HTERT RPE-1 (cell line): Measurements from ENCODE around the gene PDE6C.

Source experiments
- in situ Hi-C: fragments of 300-500 bp; cut with MboI; formaldehyde crosslinking; loops from 4 replicates; pipeline ENCODE4 v1.14.3; 2020; ENCODE audit warnings: low sequenced_read_pairs

The PDE6C gene

DNA sequence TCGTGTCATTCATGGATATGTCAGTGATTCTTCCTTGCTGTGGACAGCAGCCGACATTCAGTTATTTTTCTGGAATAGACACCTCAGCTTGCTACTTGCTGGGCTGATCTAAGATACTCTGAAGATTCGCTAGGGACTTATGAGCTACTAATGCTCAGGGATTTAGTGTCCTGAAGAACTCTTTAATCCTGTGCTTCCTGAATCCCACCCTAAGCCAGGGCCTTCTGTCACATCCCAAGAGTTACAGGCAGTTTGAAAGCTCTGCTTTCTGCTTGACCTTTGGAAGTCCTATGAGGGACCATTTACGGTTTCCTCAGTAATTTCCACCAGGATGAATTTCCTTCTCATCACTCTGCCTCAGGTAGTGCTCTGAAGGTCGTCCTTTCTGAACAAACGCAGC is at the start of gene PDE6C:
TSS of gene PDE6C (plus strand) at position 227 of the 400 bp plus-strand sequence. CDS start 189 bp downstream, outside the sequence.
- in situ Hi-C loops = no loop called here

DNA sequence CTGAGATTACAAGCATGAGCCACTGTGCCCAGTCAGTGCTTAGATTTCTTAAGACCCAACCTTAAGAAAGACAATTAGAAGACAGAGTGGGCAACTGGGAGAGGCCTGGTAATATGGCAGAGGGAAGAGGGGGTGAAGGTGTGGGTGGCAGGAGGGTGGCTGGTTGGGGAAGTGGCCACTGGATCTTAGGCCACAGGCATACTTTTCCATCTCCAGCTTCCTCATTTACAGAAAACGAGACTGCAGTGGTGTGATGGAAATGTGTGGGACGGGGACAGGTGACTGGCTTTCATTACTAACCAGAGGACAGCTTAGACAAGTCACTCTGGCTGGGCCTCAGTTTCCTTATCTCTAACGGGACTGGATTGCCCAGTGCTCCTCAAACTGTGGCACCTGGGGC is 46.9 kb upstream of the PDE6C start:
- in situ Hi-C loops = no loop called here

- in situ Hi-C loops = no loop called here
These were observed 45.7 kb upstream of the PDE6C start, which contains the start of gene FFAR4 for GRCh38 chr10:93566435-93567276. Gene FFAR4, plus strand, starts transcription at chr10:93566665. Its CDS starts 56 bp downstream, at chr10:93566721.

- in situ Hi-C loops = no loop called here
These were observed 44.8 kb upstream of the PDE6C start for GRCh38 chr10:93567277-93568104.

GRCh38 chr10:93568105-93568390 is 44.3 kb upstream of the PDE6C start:
- in situ Hi-C loops = no loop called here

GRCh38 chr10:93570383-93570782 is 42.0 kb upstream of the PDE6C start:
- in situ Hi-C loops = no loop called here

DNA sequence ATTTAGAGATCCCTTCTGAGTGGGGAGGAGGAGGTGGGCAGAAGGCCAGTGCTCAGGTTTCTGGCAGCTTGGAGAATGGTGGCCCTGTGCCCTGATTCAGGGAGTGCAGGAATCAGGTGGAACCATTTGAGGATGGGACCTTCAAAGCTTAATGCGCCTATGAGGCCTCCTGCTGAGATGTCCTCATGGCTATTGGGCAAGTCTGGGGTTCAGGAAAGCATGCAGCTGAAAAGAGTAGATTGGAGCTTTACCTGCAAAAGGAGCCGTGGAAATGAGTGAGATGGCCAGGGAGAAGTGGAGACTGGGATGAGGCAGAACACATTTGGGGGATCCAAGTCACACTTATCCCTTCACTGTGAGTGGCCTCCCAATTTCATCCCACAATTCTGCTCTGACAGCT is 39.7 kb upstream of the PDE6C start:
- in situ Hi-C loops = no loop called here

GRCh38 chr10:93573051-93573909 is 39.1 kb upstream of the PDE6C start:
- in situ Hi-C loops = no loop called here

- in situ Hi-C loops = no loop called here
These were observed 38.4 kb upstream of the PDE6C start for GRCh38 chr10:93573924-93574323.

DNA sequence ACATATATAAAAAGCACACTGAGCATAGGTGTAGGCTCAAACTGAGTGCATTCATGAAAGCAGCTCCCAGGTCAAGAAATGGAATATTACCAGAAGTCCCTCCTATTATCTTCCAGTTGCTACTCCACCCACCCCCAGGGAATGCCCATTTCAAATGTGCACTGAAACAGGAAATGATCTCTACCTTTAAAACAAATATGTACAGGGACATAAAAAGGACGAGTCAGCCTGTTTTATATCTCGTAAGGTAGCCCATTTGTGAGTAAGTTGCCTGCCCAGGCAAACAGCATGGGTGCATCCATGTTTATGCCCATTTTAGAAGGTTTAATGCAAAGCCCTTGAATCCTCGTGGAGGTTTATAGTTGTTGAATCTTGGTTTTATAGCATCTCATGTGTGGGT is 35.4 kb upstream of the PDE6C start:
- in situ Hi-C loops = no loop called here

DNA sequence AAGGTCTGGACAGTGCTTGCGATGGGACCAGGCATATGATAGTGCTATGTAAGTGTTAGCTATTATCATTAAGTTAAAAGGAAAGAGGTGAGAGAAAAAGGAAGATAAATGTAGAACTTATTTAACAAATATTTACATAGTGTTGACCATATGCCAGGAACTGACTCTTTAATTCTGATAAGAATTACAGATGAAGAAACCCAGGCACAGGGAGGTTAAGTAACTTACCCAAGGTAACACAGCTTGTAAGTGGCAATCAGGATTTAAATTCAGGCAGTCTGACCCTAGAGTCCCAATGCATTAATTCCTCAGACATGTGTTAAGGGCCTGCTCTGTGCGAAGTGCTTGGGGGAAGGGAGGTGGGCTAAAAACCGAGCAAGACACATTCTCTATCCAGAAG is 34.8 kb upstream of the PDE6C start:
- in situ Hi-C loops = no loop called here

DNA sequence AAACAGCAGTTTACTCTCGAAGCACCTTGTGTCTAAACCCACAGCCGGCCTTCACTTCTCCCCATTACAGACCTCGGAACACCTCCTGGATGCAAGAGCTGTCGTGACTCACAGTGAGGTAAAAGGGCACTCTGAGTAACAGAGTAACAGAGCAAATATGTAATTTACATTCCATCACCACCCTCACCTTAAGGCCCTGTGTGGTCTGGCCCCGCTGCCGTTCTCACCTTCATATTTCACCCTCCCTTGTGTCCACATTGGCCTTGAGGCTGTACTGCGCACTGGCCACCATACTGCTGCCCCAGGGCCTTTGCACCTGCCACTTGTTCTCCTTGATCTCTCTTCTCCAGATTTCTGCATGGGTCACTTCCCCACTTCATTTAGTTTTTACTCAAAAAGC is 33.2 kb upstream of the PDE6C start:
- in situ Hi-C loops = no loop called here

DNA sequence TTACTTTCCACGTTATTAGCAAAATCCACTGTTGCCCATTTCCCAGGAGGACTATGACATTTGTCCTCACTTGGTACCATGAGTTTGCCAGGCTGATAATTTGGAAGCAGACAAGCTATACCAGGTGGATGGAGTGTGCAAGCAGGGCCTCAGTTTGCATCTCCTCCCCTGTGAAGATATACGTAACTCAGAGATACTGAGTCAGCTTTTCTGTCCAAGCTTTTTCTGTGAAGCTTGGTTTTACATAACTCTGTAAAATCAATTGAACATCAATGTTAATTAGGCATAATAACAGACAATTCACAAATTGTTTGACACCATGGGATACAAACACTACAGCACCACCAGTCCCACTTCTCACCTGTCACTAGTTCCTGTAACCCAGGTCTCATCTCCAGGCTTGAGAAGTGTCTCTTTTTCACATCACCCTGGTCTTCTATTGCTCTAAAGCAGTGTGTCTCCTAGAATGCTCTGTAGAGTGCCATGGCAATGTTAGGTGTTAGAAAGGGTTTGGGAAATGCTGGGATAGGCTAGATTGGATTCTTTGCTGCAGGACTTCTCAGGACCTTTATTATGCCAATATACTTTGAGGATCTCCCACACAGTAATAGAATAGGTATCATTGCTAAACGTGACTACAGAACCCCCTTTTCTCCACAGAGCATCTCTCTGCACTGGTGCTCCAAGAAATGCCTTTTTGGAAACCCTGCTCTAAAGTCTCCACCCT is 32.2 kb upstream of the PDE6C start:
- in situ Hi-C loops = no loop called here

- in situ Hi-C loops = no loop called here
These were observed 31.5 kb upstream of the PDE6C start for GRCh38 chr10:93580828-93581227.

GRCh38 chr10:93584445-93584844 is 27.9 kb upstream of the PDE6C start:
- in situ Hi-C loops = no loop called here

DNA sequence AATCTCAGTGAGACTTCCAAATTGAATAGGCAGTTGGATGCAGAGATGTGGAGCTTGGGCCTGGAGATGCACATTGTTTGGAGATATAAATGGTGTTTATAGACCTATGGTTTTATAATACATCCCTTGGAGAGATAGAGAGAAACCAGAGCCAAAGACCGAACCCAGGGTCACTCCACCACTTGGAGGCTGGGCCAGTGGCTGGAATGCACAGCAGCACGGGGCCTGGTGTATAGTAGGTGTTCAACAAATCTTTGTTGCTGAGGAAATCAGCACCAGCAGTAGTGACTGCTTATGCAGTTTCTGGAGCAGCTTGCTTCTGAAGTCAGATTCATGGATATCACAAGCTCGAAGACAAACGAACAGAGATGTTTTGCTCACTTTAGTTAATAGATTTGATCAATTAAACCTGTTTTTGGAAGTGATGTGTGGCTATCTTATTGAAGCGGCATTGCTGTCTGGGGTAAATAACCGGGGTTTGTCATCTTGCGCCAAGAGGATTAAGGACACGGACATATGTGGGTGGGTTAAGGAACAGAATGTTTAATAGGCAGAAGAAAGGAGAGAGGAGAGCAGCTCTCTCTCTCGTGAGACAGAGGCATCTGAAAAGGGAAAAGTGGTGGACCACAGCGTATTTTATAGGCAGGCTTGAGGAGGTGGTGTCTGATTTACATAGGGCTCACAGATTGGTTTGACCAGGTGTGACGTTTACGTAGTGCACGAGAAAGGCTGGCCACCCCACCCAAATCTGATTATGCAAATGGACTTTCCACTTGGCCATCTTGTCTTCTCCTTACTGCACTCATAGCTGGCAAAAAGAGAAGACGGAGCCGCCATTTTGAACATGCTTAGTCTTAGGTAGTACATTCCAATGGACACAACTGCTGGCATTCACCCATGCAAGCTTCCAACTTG is 22.4 kb upstream of the PDE6C start:
- in situ Hi-C loops = no loop called here

DNA sequence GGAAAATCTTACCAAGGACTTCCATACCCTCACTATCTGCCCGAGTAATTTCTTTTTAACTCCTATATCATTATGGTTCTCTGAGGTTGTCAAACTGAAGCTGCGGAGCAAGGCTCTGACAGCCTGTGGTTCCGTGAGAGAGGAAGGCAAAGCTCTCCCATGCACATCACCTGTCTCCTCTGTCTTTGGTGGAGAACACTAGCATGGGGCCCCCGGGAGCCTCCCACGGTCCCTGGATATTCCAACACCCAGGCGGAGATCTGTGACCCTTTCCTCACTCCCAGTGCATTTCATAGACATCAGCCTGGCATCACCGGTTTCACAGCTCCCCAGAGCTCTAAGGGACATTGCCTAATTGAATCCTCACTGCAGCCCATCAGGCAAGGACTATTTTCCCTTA is 21.7 kb upstream of the PDE6C start:
- in situ Hi-C loops = no loop called here

- in situ Hi-C loops = no loop called here
These were observed 21.1 kb upstream of the PDE6C start for GRCh38 chr10:93591065-93591808.

DNA sequence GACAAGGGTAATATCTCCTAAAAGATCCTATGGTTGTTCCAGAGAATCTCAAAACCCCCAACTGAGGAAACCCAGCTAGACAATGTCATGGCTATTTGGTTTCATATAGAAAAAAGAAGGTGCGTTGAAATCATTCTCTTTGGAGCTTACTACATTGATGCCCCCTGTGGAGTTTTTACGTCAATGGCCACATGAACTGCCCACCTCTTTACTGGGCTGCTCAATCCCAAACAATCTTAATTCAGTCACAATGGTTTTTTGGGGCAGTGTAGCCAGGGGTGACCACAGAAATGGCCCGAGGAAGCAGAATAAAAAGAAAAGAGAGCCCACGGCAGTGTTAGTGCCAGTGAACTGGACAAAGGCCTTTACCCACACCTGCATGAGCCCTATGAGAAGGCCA is 19.1 kb upstream of the PDE6C start:
- in situ Hi-C loops = no loop called here
